Measurements from ENCODE around the gene CCDC13. TPM values are rescaled to one million over a fixed set of nuclear protein-coding genes. Genes with fewer than 3 reads are reported as not detected.
"Not testable (repeated sequence)": the region's sequence is repeated elsewhere in the genome, so short reads cannot be mapped to it uniquely, and the experiment has no call there.

CCDC13 gene
- total and polyA plus RNA-seq, 5 donors from 2014 or later: 0.15 to 0.33 (median 0.29) TPM; not detected in 1

DNA sequence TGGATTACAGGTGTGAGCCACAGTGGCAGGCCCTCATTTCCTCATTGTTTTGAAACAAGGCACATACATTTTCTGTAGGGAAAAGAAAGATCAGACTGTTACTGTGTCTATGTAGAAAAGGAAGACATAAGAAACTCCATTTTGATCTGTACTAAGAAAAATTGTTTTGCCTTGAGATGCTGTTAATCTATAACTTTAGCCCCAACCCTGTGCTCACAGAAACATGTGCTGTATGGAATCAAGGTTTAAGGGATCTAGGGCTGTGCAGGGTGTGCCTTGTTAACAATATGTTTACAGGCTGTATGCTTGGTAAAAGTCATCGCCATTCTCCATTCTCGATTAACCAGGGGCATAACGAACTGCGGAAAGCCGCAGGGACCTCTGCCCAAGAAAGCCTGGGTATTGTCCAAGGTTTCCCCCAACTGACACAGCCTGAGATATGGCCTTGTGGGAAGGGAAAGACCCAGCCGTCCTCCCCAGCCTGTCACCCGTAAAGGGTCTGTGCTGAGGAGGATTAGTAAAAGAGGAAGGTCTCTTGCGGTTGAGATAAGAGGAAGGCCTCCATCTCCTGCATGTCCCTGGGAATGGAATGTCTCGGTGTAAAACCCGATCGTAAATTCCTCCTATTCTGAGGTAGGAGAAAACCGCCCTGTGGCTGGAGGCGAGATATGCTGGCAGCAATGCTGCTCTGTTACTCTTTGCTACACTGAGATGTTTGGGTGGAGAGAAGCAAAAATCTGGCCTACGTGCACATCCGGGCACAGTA is 38.2 kb upstream of the CCDC13 start:
- H3K27ac ChIP-seq (ENCODE audit: insufficient read depth, low read length, poor library complexity, severe bottlenecking); H3K9me3 Mint-ChIP-seq; H3K4me3 ChIP-seq (ENCODE audit: low read depth, low read length); H3K4me1 ChIP-seq (ENCODE audit: control insufficient read depth, insufficient read depth, low read length, poor library complexity, severe bottlenecking); ATAC-seq (ENCODE audit: low read depth in 2 of 2); H3K36me3 ChIP-seq (ENCODE audit: control insufficient read depth, insufficient read depth, low read length); H3K9me3 ChIP-seq (ENCODE audit: control insufficient read depth in 2 of 2, low read length in 2 of 2); H3K4me1 Mint-ChIP-seq; H3K36me3 Mint-ChIP-seq; H3K4me3 Mint-ChIP-seq; DNase-seq: not testable (repeated sequence)
- peak overlapping the region in 1 of 3 donors; percentile 16 for H3K27ac Mint-ChIP-seq
- H3K27me3 Mint-ChIP-seq: peaks cover 28% of the 10 kb centered on the region
- H3K27me3 ChIP-seq (ENCODE audit: control insufficient read depth, insufficient read depth, low read length): peaks cover 11% of the 10 kb centered on the region

DNA sequence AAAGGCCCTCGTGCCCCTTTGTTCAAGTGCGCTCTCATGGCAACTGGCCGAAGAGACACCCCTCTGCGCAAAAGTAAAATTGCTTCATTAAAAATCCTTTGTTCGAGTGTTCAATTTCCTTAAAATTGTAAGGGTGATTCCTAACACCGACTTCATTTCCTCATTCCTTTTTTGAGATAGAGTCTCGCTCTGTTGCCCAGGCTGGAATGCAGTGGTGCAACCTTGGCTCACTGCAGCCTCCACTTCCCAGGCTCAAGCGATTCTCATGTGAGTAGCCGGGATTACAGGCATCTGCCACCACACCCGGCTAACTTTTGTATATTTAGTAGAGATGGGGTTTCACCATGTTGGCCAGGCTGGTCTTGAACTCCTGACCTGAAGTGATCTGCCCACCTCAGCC is 37.7 kb upstream of the CCDC13 start:
- H3K4me1 Mint-ChIP-seq; H3K36me3 Mint-ChIP-seq; H3K9me3 Mint-ChIP-seq; H3K9me3 ChIP-seq (ENCODE audit: control insufficient read depth in 2 of 2, low read length in 2 of 2); H3K4me3 Mint-ChIP-seq; H3K4me3 ChIP-seq (ENCODE audit: low read depth, low read length); H3K27ac ChIP-seq (ENCODE audit: insufficient read depth, low read length, poor library complexity, severe bottlenecking); H3K36me3 ChIP-seq (ENCODE audit: control insufficient read depth, insufficient read depth, low read length); ATAC-seq (ENCODE audit: low read depth in 2 of 2); H3K4me1 ChIP-seq (ENCODE audit: control insufficient read depth, insufficient read depth, low read length, poor library complexity, severe bottlenecking); DNase-seq: not testable (repeated sequence)
- peak overlapping the region in 1 of 3 donors; percentile 20 for H3K27ac Mint-ChIP-seq
- peaks cover 28% of the 10 kb centered on the region for H3K27me3 Mint-ChIP-seq
- peaks cover 11% of the 10 kb centered on the region for H3K27me3 ChIP-seq (ENCODE audit: control insufficient read depth, insufficient read depth, low read length)

DNA sequence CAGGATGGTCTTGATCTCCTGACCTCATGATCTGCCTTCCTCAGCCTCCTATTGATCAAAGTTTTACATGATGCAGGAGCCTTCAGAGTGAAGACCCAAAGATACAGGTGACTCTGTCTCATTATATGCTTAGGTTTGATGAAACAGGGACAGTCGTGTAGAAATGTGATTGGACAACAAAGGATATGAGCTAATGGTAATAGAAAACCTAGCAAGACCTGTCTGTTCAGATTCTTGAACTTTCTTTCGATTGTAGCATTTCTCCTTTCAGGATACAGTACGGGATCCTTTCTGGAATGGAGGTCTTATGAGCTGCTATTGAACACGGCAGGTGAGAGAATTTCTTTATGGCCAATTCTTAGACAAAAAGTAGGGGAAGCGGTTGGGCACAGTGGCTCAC is 36.1 kb upstream of the CCDC13 start, which contains the start of gene ACKR2:
Gene ACKR2, plus strand, starts transcription at position 244 of the 400 bp plus-strand sequence. CDS start 55,058 bp downstream, outside the sequence.
- Histone ChIP-seq H3K27ac (ENCODE audit: insufficient read depth, low read length, poor library complexity, severe bottlenecking) (no peak within 1 kb of the TSS), H3K4me1 (ENCODE audit: control insufficient read depth, insufficient read depth, low read length, poor library complexity, severe bottlenecking) (peaks cover 6% of the 10 kb centered on the region), H3K36me3 (ENCODE audit: control insufficient read depth, insufficient read depth, low read length) (no peaks in the 10 kb centered on the region), H3K27me3 (ENCODE audit: control insufficient read depth, insufficient read depth, low read length) (peaks cover 11% of the 10 kb centered on the region), H3K4me3 (ENCODE audit: low read depth, low read length) (no peak within 1 kb of the TSS), H3K9me3 (ENCODE audit: control insufficient read depth in 2 of 2, low read length in 2 of 2) (no peaks in the 10 kb centered on the region)
- DNase-seq (no peak), ATAC-seq (ENCODE audit: low read depth in 2 of 2) (no peak)
- Mint-ChIP-seq H3K36me3 (peaks cover 2% of the 10 kb centered on the region), H3K4me1 (peaks cover 0 to 12% (median 6%) of the 10 kb centered on the region in 4 donors), H3K4me3 (no peak within 1 kb of the TSS), H3K27ac (no peak within 1 kb of the TSS), H3K27me3 (peaks cover 38% of the 10 kb centered on the region), H3K9me3 (peaks cover 0 to 4% (median 0%) of the 10 kb centered on the region in 7 donors)

DNA sequence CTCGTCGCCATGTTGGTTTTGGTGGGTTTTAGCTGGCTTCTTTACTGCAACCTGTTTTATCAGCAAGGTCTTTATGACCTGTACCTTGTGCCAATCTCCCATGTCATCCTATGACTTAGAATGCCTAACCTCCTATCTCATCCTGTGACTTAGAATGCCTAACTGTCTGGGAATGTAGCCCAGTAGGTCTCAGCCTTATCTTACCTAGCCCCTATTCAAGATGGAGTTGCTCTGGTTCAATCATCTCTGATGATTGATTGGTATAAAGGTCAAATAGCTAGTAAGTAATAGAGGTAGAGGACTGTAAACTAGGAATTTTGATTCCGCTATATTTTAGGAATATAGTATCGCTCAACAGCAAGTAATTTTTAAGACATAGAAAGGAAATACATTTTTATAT is 34.9 kb upstream of the CCDC13 start:
- peaks cover 2% of the 10 kb centered on the region for H3K36me3 Mint-ChIP-seq
- no peaks in the 10 kb centered on the region for H3K9me3 ChIP-seq (ENCODE audit: control insufficient read depth in 2 of 2, low read length in 2 of 2)
- H3K4me1 ChIP-seq (ENCODE audit: control insufficient read depth, insufficient read depth, low read length, poor library complexity, severe bottlenecking): peaks cover 18% of the 10 kb centered on the region
- H3K27ac ChIP-seq (ENCODE audit: insufficient read depth, low read length, poor library complexity, severe bottlenecking): no peak overlapping the region
- H3K27me3 Mint-ChIP-seq: peaks cover 33% of the 10 kb centered on the region
- peaks cover 0 to 4% (median 0%) of the 10 kb centered on the region in 7 donors for H3K9me3 Mint-ChIP-seq
- H3K4me3 ChIP-seq (ENCODE audit: low read depth, low read length): no peak overlapping the region
- H3K4me1 Mint-ChIP-seq: peaks cover 2 to 25% (median 14%) of the 10 kb centered on the region in 4 donors
- no peak for DNase-seq
- peaks cover 11% of the 10 kb centered on the region for H3K27me3 ChIP-seq (ENCODE audit: control insufficient read depth, insufficient read depth, low read length)
- H3K27ac Mint-ChIP-seq: no peak overlapping the region
- peak overlapping the region in 1 of 4 donors; percentile 59 for H3K4me3 Mint-ChIP-seq
- H3K36me3 ChIP-seq (ENCODE audit: control insufficient read depth, insufficient read depth, low read length): no peaks in the 10 kb centered on the region
- no peak for ATAC-seq (ENCODE audit: low read depth in 2 of 2)

DNA sequence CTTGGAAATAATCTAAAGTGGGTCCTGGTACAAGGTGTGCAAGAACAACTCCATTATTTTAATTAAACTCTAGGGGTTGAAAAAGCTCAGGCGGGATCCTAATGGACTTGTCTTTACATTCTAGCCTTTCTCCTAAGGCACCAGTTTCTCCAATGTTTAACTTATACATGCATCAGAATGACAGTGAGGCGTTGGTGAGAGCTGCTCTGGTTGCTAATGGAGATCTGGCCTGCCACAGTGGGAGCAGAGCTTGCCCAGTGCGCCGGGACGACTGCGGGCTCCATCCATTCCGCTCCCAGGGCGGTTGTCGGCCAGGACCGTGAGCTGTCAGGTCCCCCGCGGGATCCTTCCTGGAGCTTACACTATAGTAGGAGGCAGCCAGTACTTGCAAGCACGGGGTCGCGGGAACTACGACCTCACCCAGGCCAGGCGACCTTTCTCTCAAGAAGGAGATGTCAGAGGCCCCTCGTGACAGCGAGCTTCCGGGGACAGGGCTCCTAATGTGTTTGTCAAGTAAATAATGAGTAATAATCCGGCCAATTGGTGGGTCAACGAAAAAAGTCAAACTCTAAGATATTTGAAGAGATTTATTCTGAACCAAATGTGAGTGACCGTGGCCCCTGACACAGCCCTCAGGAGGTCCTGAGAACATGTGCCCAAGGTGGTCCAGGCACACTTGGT is 32.2 kb upstream of the CCDC13 start:
- H3K36me3 ChIP-seq (ENCODE audit: control insufficient read depth, insufficient read depth, low read length): no peaks in the 10 kb centered on the region
- H3K27me3 ChIP-seq (ENCODE audit: control insufficient read depth, insufficient read depth, low read length): peaks cover 11% of the 10 kb centered on the region
- no peaks in the 10 kb centered on the region for H3K9me3 ChIP-seq (ENCODE audit: control insufficient read depth in 2 of 2, low read length in 2 of 2)
- Mint-ChIP-seq H3K27me3 (peaks cover 33% of the 10 kb centered on the region), H3K27ac (peak overlapping the region in 2 of 3 donors; percentile 96), H3K36me3 (peaks cover 2% of the 10 kb centered on the region), H3K4me3 (peak overlapping the region; percentile 97 to 99 (median 98)), H3K4me1 (peaks cover 21 to 47% (median 35%) of the 10 kb centered on the region in 4 donors), H3K9me3 (peaks cover 0 to 2% (median 0%) of the 10 kb centered on the region in 7 donors)
- no peak for ATAC-seq (ENCODE audit: low read depth in 2 of 2)
- peaks cover 20% of the 10 kb centered on the region for H3K4me1 ChIP-seq (ENCODE audit: control insufficient read depth, insufficient read depth, low read length, poor library complexity, severe bottlenecking)
- peak in 1 of 3 donors; percentile 7 for DNase-seq
- no peak overlapping the region for H3K27ac ChIP-seq (ENCODE audit: insufficient read depth, low read length, poor library complexity, severe bottlenecking)
- H3K4me3 ChIP-seq (ENCODE audit: low read depth, low read length): peak overlapping the region; percentile 75

DNA sequence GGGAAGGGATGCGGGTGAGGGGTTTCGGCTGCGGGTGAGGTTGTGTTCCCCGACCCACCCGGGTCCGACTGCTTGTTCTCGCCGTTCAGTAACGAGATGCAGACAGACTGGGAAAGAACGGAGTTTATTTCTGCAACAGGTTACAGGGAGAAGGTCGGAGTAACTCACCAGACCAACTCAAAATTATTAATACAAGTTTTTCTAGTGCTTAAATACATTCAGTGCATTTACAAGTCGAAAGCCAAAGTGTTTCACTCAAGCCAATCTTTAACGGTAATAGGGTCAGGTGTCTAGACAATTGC is 31.7 kb upstream of the CCDC13 start:
- no peak for DNase-seq
- peaks cover 22 to 50% (median 37%) of the 10 kb centered on the region in 4 donors for H3K4me1 Mint-ChIP-seq

DNA sequence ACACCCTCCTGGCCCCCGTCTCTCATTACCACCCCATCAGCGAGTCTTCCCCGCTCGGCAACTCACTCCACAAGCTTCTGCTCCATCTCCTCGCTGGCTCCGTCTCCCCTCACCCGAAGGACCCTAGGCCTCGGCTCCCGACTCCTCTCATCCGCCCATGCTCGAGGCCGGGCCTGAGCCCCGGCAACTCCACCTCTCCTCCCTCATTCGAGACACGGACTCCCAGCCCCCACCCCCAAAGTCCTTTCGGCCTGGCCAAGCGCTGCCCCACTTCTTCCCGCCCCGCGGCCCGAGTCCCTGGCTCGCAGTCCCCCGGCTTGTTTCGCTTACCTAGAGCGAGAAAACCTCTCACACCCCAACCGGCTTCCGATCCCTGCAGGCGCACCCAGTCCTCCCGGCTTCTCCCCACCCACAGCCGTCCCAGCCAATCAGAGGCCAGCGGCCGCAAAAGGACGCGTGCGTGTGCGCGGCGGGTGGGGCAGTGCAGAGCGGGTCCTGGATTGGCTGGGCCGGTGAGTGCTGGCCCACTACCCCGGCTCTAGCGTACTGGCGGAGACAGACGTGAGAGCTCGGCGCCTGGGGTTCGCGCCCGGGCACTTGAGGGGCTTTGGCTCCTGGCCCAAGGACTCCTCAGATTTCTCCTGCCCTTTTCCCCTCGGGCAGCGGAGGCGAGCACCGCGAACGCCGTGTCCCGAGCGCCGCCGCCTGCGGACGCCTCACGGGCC is 31.2 kb upstream of the CCDC13 start, which contains the start of gene HIGD1A:
Gene HIGD1A, minus strand, starts transcription at position 385 of the 725 bp plus-strand sequence. CDS start 10,237 bp downstream, outside the sequence.
- peak; percentile 100 for ATAC-seq (ENCODE audit: low read depth in 2 of 2)
- Histone ChIP-seq H3K36me3 (ENCODE audit: control insufficient read depth, insufficient read depth, low read length) (no peaks in the 10 kb centered on the region), H3K27ac (ENCODE audit: insufficient read depth, low read length, poor library complexity, severe bottlenecking) (peak within 1 kb of the TSS; percentile 80), H3K4me1 (ENCODE audit: control insufficient read depth, insufficient read depth, low read length, poor library complexity, severe bottlenecking) (peaks cover 20% of the 10 kb centered on the region), H3K27me3 (ENCODE audit: control insufficient read depth, insufficient read depth, low read length) (peaks cover 11% of the 10 kb centered on the region), H3K4me3 (ENCODE audit: low read depth, low read length) (peak within 1 kb of the TSS; percentile 84), H3K9me3 (ENCODE audit: control insufficient read depth in 2 of 2, low read length in 2 of 2) (no peaks in the 10 kb centered on the region)
- peaks cover 2% of the 10 kb centered on the region for H3K36me3 Mint-ChIP-seq
- H3K4me3 Mint-ChIP-seq: peak within 1 kb of the TSS; percentile 97 to 99 (median 98)
- peaks cover 32% of the 10 kb centered on the region for H3K27me3 Mint-ChIP-seq
- peak; percentile 90 to 97 (median 90) for DNase-seq
- H3K9me3 Mint-ChIP-seq: peaks cover 0 to 2% (median 0%) of the 10 kb centered on the region in 7 donors
- peaks cover 25 to 56% (median 40%) of the 10 kb centered on the region in 4 donors for H3K4me1 Mint-ChIP-seq
- H3K27ac Mint-ChIP-seq: peak within 1 kb of the TSS; percentile 86 to 96 (median 96)

More for the DNA sequence above, 31.7 kb upstream of the CCDC13 start:
- Mint-ChIP-seq H3K4me3 (peak overlapping the region; percentile 97 to 99 (median 98)), H3K9me3 (peaks cover 0 to 2% (median 0%) of the 10 kb centered on the region in 7 donors), H3K27ac (peak overlapping the region in 2 of 3 donors; percentile 96), H3K36me3 (peaks cover 2% of the 10 kb centered on the region), H3K27me3 (peaks cover 33% of the 10 kb centered on the region)
- Histone ChIP-seq H3K4me1 (ENCODE audit: control insufficient read depth, insufficient read depth, low read length, poor library complexity, severe bottlenecking) (peaks cover 20% of the 10 kb centered on the region), H3K27ac (ENCODE audit: insufficient read depth, low read length, poor library complexity, severe bottlenecking) (peak overlapping the region; percentile 80), H3K4me3 (ENCODE audit: low read depth, low read length) (peak overlapping the region; percentile 75), H3K27me3 (ENCODE audit: control insufficient read depth, insufficient read depth, low read length) (peaks cover 11% of the 10 kb centered on the region), H3K9me3 (ENCODE audit: control insufficient read depth in 2 of 2, low read length in 2 of 2) (no peaks in the 10 kb centered on the region), H3K36me3 (ENCODE audit: control insufficient read depth, insufficient read depth, low read length) (no peaks in the 10 kb centered on the region)
- ATAC-seq (ENCODE audit: low read depth in 2 of 2): no peak

Measured in CD4-positive, CD25-positive, alpha-beta regulatory T cell (primary cell).